K562 (cell line): ENCODE measurements around the gene SLC38A7. TPM values are rescaled to one million over a fixed set of nuclear protein-coding genes. Genes with fewer than 3 reads are reported as not detected.
"Not testable (repeated sequence)": the region's sequence is repeated elsewhere in the genome, so short reads cannot be mapped to it uniquely, and the experiment has no call there.

Experiments
- ATAC-seq: fragments of 200-7000 bp; cut with Tn5 transposase; 3 replicates; pipeline ENCODE4 v1.9.1; 2020; ENCODE audit warnings: moderate library complexity
- BruUV-seq: library from RNA; stranded (reverse); fragments of 400-500 nt; replicated peaks from 2 replicates; lab custom pipeline; 2021; lab: Mats Ljungman, UMichigan
- CTCF ChIA-PET: fragments of 300-600 bp; formaldehyde crosslinking; extraction: SDS; loops from one replicate; lab custom pipeline; 2021; ENCODE audit warnings: low intra/inter-chr PET ratio; lab: Yijun Ruan, JAX
- POLR2A ChIA-PET: fragments of 300-600, 350-650 bp; sonication (Branson Sonifier 250); formaldehyde crosslinking; extraction: SDS; loops from one replicate; lab custom pipeline; 2021; ENCODE audit warnings: antibody characterized with exemption, inconsistent platforms; lab: Yijun Ruan, JAX
- DNase-seq, 4 experiments: peaks; one replicate each; pipeline versions ENCODE4 v3.0.0 to v3.0.0-alpha.2; 2011 to 2018; ENCODE audit warnings: low spot score in 3 of 4, mixed read lengths in 3 of 4; ENCODE audit errors: extremely low read depth in 1 of 4
- FAIRE-seq: peaks from 2 replicates; lab custom pipeline; 2011; peaks lifted over from hg19 to GRCh38; lab: Jason Lieb, UNC
- H2AFZ ChIP-seq: 2 replicates; pipeline ENCODE4 v1.6.0; 2011; ENCODE audit warnings: low read depth, low read length, control low read depth, inconsistent platforms
- H3K27ac ChIP-seq: fragments of 200-600 bp; 3 replicates; pipeline ENCODE4 v1.8.0; 2011; ENCODE audit warnings: low read depth, mild to moderate bottlenecking, control low read depth, inconsistent platforms, low read length, moderate library complexity, mixed read lengths; ENCODE audit errors: extremely low read depth
- H3K27me3 ChIP-seq, 2 experiments: fragments of 300-600 bp in 1 of 2; 2 replicates in 1 of 2; 3 replicates in 1 of 2; pipeline versions ENCODE4 v1.6.0 to v1.8.0; 2011; ENCODE audit warnings: inconsistent platforms in 2 of 2, low read length in 2 of 2, mild to moderate bottlenecking in 1 of 2, mixed read lengths in 1 of 2, moderate library complexity in 1 of 2; ENCODE audit not compliant: control insufficient read depth in 2 of 2, insufficient read depth in 2 of 2
- H3K36me3 ChIP-seq: fragments of 300-600 bp; 3 replicates; pipeline ENCODE4 v1.8.0; 2011; ENCODE audit warnings: mild to moderate bottlenecking, low read length, inconsistent platforms; ENCODE audit not compliant: control insufficient read depth, insufficient read depth
- H3K4me1 ChIP-seq, 2 experiments: fragments of 200-600 bp in 1 of 2; replicated peaks in 1 of 2; 2 replicates in 1 of 2; 3 replicates in 1 of 2; pipeline versions ENCODE4 v1.5.1 to v1.8.0; 2011; ENCODE audit warnings: inconsistent platforms in 2 of 2, low read length in 2 of 2, mild to moderate bottlenecking in 1 of 2, mixed read lengths in 1 of 2, moderate library complexity in 1 of 2; ENCODE audit not compliant: control insufficient read depth in 2 of 2, insufficient read depth in 2 of 2
- H3K4me2 ChIP-seq: 2 replicates; pipeline ENCODE4 v1.6.1; 2011; ENCODE audit warnings: low read length, control low read depth, inconsistent platforms, mixed read lengths; ENCODE audit not compliant: insufficient read depth
- H3K4me3 ChIP-seq: fragments of 200-600 bp; sonication (generic), shearing (Covaris generic); 2 replicates; pipeline ENCODE4 v1.5.1; 2016; ENCODE audit warnings: control low read depth, inconsistent platforms
- H3K79me2 ChIP-seq: fragments of 200-600 bp; 3 replicates; pipeline ENCODE4 v1.8.0; 2011; ENCODE audit warnings: low read length, inconsistent platforms; ENCODE audit not compliant: control insufficient read depth, insufficient read depth
- H3K9ac ChIP-seq, 2 experiments: 2 replicates each; pipeline versions ENCODE4 v1.6.0 to v1.6.1; 2011; ENCODE audit warnings: low read depth in 2 of 2, low read length in 2 of 2, control low read depth in 1 of 2, inconsistent platforms in 1 of 2, mild to moderate bottlenecking in 1 of 2, mixed read lengths in 1 of 2; ENCODE audit not compliant: insufficient read depth in 1 of 2
- H3K9me1 ChIP-seq: one replicate; pipeline ENCODE4 v1.6.0; 2011; ENCODE audit warnings: inconsistent platforms, mild to moderate bottlenecking, low read length, moderate library complexity; ENCODE audit not compliant: control insufficient read depth, insufficient read depth
- H3K9me3 ChIP-seq: replicated peaks from 2 replicates; pipeline ENCODE4 v1.5.1; 2011; ENCODE audit warnings: low read depth, low read length, inconsistent platforms; ENCODE audit not compliant: control insufficient read depth, insufficient read depth
- H4K20me1 ChIP-seq: replicated peaks from 2 replicates; pipeline ENCODE4 v1.6.1; 2011; ENCODE audit warnings: low read length, inconsistent platforms, mixed read lengths; ENCODE audit not compliant: control insufficient read depth, insufficient read depth
- CEBPB ChIP-seq: fragments of 450-650 bp; IDR thresholded peaks from 2 replicates; pipeline ENCODE4 v1.6.1; 2016; ENCODE audit warnings: missing genetic modification characterization, missing compliant biosample characterization
- ZBTB40 ChIP-seq, 2 experiments: fragments of 450-650 bp in 1 of 2; sonication (generic) in 1 of 2; formaldehyde crosslinking in 1 of 2; IDR thresholded peaks; 2 replicates each; pipeline versions ENCODE4 v1.7.1 to v1.9.0; 2016 to 2022; ENCODE audit warnings: inconsistent platforms in 1 of 2, mild to moderate bottlenecking in 1 of 2, missing genetic modification reagents in 1 of 2
- WGBS: fragments of 100-300 bp; shearing (Covaris generic); methylation state at CpG from one replicate; pipeline ENCODE4 v1.1.6; 2016; ENCODE audit warnings: low coverage, mixed read lengths; ENCODE audit not compliant: insufficient coverage; ENCODE audit errors: missing lambda C conversion rate; 5-methylcytosine and 5-hydroxymethylcytosine counted together
- in situ Hi-C: fragments of 300-500 bp; cut with MboI; formaldehyde crosslinking; loops from 4 replicates; pipeline ENCODE4 v1.15.0; 2018; ENCODE audit warnings: inconsistent platforms, mixed read lengths
- intact Hi-C: fragments of 100-400 bp; cut with micrococcal nuclease; formaldehyde crosslinking; loops from 2 replicates; pipeline ENCODE4 v1.14.2; 2022
- polyA plus RNA-seq, 8 experiments: library from polyadenylated mRNA; depleted of rRNA in 4 of 8; stranded (reverse) in 5 of 8; unstranded in 3 of 8; fragments of >200 nt; fragmentation: Nextera tagmentation in 2 of 8; fragmentation: Illumina TruSeq in 1 of 8; extraction: Ambion mirVana in 2 of 8; extraction: Trizol in 1 of 8; gene quantifications; 2 replicates each; pipeline versions ENCODE4 v1.2.1 to v1.2.3, GENCODE V29; 2011 to 2014; ENCODE audit warnings: inconsistent platforms in 1 of 8, missing spikeins in 1 of 8
- total RNA-seq, 7 experiments: library from RNA; depleted of rRNA in 6 of 7; stranded (reverse); fragments of >200 nt in 6 of 7; fragmentation: Illumina TruSeq in 2 of 7; extraction: Trizol in 2 of 7; gene quantifications; 2 replicates each; pipeline versions ENCODE4 v1.2.1 to v1.2.3, GENCODE V29; 2011 to 2021; ENCODE audit warnings: low replicate concordance in 1 of 7

Gene SLC38A7
- total and polyA plus RNA-seq, 9 of the 15 experiments (the other 6 are each of a cell fraction or from before 2014, with no cell fraction given), result 2.7 to 12.2 (median 6.5) TPM

GRCh38 chr16:58686985-58687706 lies 2.6 kb upstream of the SLC38A7 start:
- H3K27me3 ChIP-seq; BruUV-seq; FAIRE-seq; ATAC-seq; H3K4me2 ChIP-seq; H3K36me3 ChIP-seq; H3K79me2 ChIP-seq; H4K20me1 ChIP-seq; DNase-seq; H3K9ac ChIP-seq; H3K9me3 ChIP-seq; in situ Hi-C loops; CTCF ChIA-PET; POLR2A ChIA-PET; intact Hi-C loops; H2AFZ ChIP-seq; H3K4me3 ChIP-seq; H3K9me1 ChIP-seq; H3K27ac ChIP-seq; TF ChIP-seq ZBTB40 (CRISPR knock-in tag; IDR thresholded peaks at IDR 0.05): not testable (repeated sequence)
- peak; percentile 74 for TF ChIP-seq ZBTB40 (IDR thresholded peaks at IDR 0.05)
- TF ChIP-seq CEBPB (tag), result peak; percentile 73; the same call in 1 of the 2 replicates
- WGBS, result 19% methylated on average over 8 of the region's 8 CpGs
- peaks cover 4 to 16% of the 10 kb centered on the region in 2 experiments; a peak in 3 of 5 replicates for H3K4me1 ChIP-seq
